Activated T-cell treated with anti-CD3 and anti-CD28 coated beads, Interleukin-2, amount 50 U/mL, for 4 hours (primary cell): Measurements from ENCODE around the gene DLGAP3. TPM values are rescaled to one million over a fixed set of nuclear protein-coding genes. Genes with fewer than 3 reads are reported as not detected.
"Not testable (repeated sequence)": the region's sequence is repeated elsewhere in the genome, so short reads cannot be mapped to it uniquely, and the experiment has no call there.

ENCODE experiments used
- ATAC-seq, 2 donors: fragments of 200-7000 bp; cut with Tn5 transposase; one replicate each; pipeline ENCODE4 v1.10.0; 2021
- DNase-seq: peaks from one replicate; pipeline ENCODE4 v3.0.0-alpha.2; 2020
- H3K27me3 Mint-ChIP-seq: one replicate; pipeline ENCODE4 v1.8.0; 2021; ENCODE audit warnings: low read depth, mixed read lengths
- H3K36me3 Mint-ChIP-seq: one replicate; pipeline ENCODE4 v1.8.0; 2022; ENCODE audit warnings: mixed read lengths; ENCODE audit not compliant: insufficient read depth
- H3K4me1 Mint-ChIP-seq: one replicate; pipeline ENCODE4 v1.8.0; 2021; ENCODE audit warnings: low read depth, mixed read lengths
- H3K4me3 Mint-ChIP-seq: one replicate; pipeline ENCODE4 v1.8.0; 2021; ENCODE audit warnings: mild to moderate bottlenecking, moderate library complexity, mixed read lengths
- H3K9me3 Mint-ChIP-seq: one replicate; pipeline ENCODE4 v1.8.0; 2021; ENCODE audit warnings: mixed read lengths
- total RNA-seq, 3 donors: library from RNA; stranded (reverse); gene quantifications; one replicate each; pipeline ENCODE4 v1.2.1, GENCODE V29; 2021

DLGAP3 gene
- total RNA-seq, 3 donors from 2014 or later: 0.98 to 1.5 (median 1.0) TPM

- H3K4me3 Mint-ChIP-seq, H3K4me1 Mint-ChIP-seq, H3K36me3 Mint-ChIP-seq, DNase-seq, ATAC-seq, H3K9me3 Mint-ChIP-seq: not testable (repeated sequence)
- H3K27me3 Mint-ChIP-seq: peaks cover 25% of the 10 kb centered on the region
Measured at GRCh38 chr1:34948739-34949138, 19.3 kb upstream of the DLGAP3 start.

GRCh38 chr1:34947641-34948314 lies 18.3 kb upstream of the DLGAP3 start:
- H3K4me3 Mint-ChIP-seq, H3K4me1 Mint-ChIP-seq, H3K9me3 Mint-ChIP-seq, DNase-seq, ATAC-seq, H3K36me3 Mint-ChIP-seq: not testable (repeated sequence)
- H3K27me3 Mint-ChIP-seq: peaks cover 20% of the 10 kb centered on the region

GRCh38 chr1:34946211-34946610 lies 16.8 kb upstream of the DLGAP3 start:
- Mint-ChIP-seq H3K36me3 (no peaks in the 10 kb centered on the region), H3K27me3 (peaks cover 19% of the 10 kb centered on the region), H3K4me3 (no peak overlapping the region), H3K9me3 (peaks cover 4% of the 10 kb centered on the region), H3K4me1 (no peaks in the 10 kb centered on the region)
- DNase-seq (no peak), ATAC-seq (no peak)

- not testable (repeated sequence) for H3K4me1 Mint-ChIP-seq, ATAC-seq, H3K4me3 Mint-ChIP-seq, H3K36me3 Mint-ChIP-seq, DNase-seq, H3K9me3 Mint-ChIP-seq
- peaks cover 26% of the 10 kb centered on the region for H3K27me3 Mint-ChIP-seq
Measured at GRCh38 chr1:34941798-34942197, 12.3 kb upstream of the DLGAP3 start.

GRCh38 chr1:34930702-34931071 lies 1.2 kb upstream of the DLGAP3 start:
- H3K36me3 Mint-ChIP-seq: no peaks in the 10 kb centered on the region
- H3K9me3 Mint-ChIP-seq: no peaks in the 10 kb centered on the region
- H3K27me3 Mint-ChIP-seq: peaks cover 49% of the 10 kb centered on the region
- peaks cover 8% of the 10 kb centered on the region for H3K4me1 Mint-ChIP-seq
- DNase-seq (no peak), ATAC-seq (no peak)
- peak overlapping the region; percentile 52 for H3K4me3 Mint-ChIP-seq

- Mint-ChIP-seq H3K4me3 (peak overlapping the region; percentile 52), H3K36me3 (no peaks in the 10 kb centered on the region), H3K27me3 (peaks cover 51% of the 10 kb centered on the region), H3K4me1 (peaks cover 8% of the 10 kb centered on the region), H3K9me3 (no peaks in the 10 kb centered on the region)
- DNase-seq (no peak), ATAC-seq (peak; percentile 20 to 30)
Measured at GRCh38 chr1:34929853-34930701, 627 bp upstream of the DLGAP3 start.

GRCh38 chr1:34928699-34929496 lies 552 bp downstream of the DLGAP3 start:
- Mint-ChIP-seq H3K9me3 (no peaks in the 10 kb centered on the region), H3K4me1 (peaks cover 8% of the 10 kb centered on the region), H3K4me3 (peak overlapping the region; percentile 73), H3K27me3 (peaks cover 63% of the 10 kb centered on the region), H3K36me3 (no peaks in the 10 kb centered on the region)
- DNase-seq (no peak), ATAC-seq (peak; percentile 41 to 52)

- Mint-ChIP-seq H3K36me3 (no peaks in the 10 kb centered on the region), H3K4me3 (peak overlapping the region; percentile 73), H3K27me3 (peaks cover 70% of the 10 kb centered on the region), H3K9me3 (no peaks in the 10 kb centered on the region), H3K4me1 (peaks cover 8% of the 10 kb centered on the region)
- DNase-seq (no peak), ATAC-seq (no peak)
Measured at GRCh38 chr1:34928066-34928696, 1.3 kb downstream of the DLGAP3 start.

- Mint-ChIP-seq H3K36me3 (no peaks in the 10 kb centered on the region), H3K4me1 (peaks cover 8% of the 10 kb centered on the region), H3K27me3 (peaks cover 79% of the 10 kb centered on the region), H3K9me3 (no peaks in the 10 kb centered on the region), H3K4me3 (no peak overlapping the region)
- no peak for ATAC-seq
- no peak for DNase-seq
Measured at GRCh38 chr1:34927316-34927715, 2.1 kb downstream of the DLGAP3 start.

- ATAC-seq (no peak), DNase-seq (no peak)
- peaks cover 80% of the 10 kb centered on the region for H3K27me3 Mint-ChIP-seq
- H3K4me1 Mint-ChIP-seq: peaks cover 8% of the 10 kb centered on the region
- no peaks in the 10 kb centered on the region for H3K9me3 Mint-ChIP-seq
- H3K36me3 Mint-ChIP-seq: no peaks in the 10 kb centered on the region
- H3K4me3 Mint-ChIP-seq: no peak overlapping the region
Measured at GRCh38 chr1:34926894-34927293, 2.6 kb downstream of the DLGAP3 start.

GRCh38 chr1:34926156-34926555 lies 3.3 kb downstream of the DLGAP3 start:
- peaks cover 85% of the 10 kb centered on the region for H3K27me3 Mint-ChIP-seq
- H3K4me3 Mint-ChIP-seq: no peak overlapping the region
- DNase-seq (no peak), ATAC-seq (no peak)
- H3K9me3 Mint-ChIP-seq: no peaks in the 10 kb centered on the region
- H3K4me1 Mint-ChIP-seq: peaks cover 8% of the 10 kb centered on the region
- H3K36me3 Mint-ChIP-seq: no peaks in the 10 kb centered on the region

GRCh38 chr1:34925730-34926129 lies 3.7 kb downstream of the DLGAP3 start:
- Mint-ChIP-seq H3K36me3 (no peaks in the 10 kb centered on the region), H3K4me3 (no peak overlapping the region), H3K27me3 (peaks cover 82% of the 10 kb centered on the region), H3K4me1 (peaks cover 8% of the 10 kb centered on the region), H3K9me3 (no peaks in the 10 kb centered on the region)
- DNase-seq: no peak
- ATAC-seq: no peak

- Mint-ChIP-seq H3K4me3 (no peak overlapping the region), H3K36me3 (no peaks in the 10 kb centered on the region), H3K27me3 (peaks cover 83% of the 10 kb centered on the region), H3K9me3 (no peaks in the 10 kb centered on the region), H3K4me1 (peaks cover 8% of the 10 kb centered on the region)
- DNase-seq: peak; percentile 33
- ATAC-seq: no peak
Measured at GRCh38 chr1:34924759-34925555, 4.5 kb downstream of the DLGAP3 start.
